Measurements from ENCODE around the gene TTL.

DNA sequence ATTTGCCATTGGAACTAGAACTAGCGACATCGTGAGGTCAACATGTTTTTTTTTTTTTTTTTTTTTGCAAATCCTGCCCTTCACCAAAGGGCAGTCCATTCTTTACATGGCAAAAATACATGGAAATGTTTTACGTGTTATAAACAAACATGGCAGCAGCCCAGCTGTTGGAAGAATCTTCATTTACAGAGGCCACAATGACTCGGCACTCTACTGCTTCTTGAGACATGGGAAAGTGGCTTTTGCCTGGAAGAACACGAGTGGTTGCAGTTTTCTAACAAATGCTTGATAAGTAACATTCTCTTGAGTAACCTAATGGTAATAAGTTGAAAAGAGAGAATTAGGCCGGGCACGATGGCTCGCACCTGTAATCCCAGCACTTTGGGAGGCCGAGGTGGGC, 37.5 kb downstream of the TTL start:
- TF ChIP-seq, protein P1, sequence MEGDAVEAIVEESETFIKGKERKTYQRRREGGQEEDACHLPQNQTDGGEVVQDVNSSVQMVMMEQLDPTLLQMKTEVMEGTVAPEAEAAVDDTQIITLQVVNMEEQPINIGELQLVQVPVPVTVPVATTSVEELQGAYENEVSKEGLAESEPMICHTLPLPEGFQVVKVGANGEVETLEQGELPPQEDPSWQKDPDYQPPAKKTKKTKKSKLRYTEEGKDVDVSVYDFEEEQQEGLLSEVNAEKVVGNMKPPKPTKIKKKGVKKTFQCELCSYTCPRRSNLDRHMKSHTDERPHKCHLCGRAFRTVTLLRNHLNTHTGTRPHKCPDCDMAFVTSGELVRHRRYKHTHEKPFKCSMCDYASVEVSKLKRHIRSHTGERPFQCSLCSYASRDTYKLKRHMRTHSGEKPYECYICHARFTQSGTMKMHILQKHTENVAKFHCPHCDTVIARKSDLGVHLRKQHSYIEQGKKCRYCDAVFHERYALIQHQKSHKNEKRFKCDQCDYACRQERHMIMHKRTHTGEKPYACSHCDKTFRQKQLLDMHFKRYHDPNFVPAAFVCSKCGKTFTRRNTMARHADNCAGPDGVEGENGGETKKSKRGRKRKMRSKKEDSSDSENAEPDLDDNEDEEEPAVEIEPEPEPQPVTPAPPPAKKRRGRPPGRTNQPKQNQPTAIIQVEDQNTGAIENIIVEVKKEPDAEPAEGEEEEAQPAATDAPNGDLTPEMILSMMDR (conservative IDR thresholded peaks at IDR 0.05 in 1 of 2, IDR thresholded peaks at IDR 0.05 in 1 of 2; ENCODE audit: extremely low read depth in 1 of 2, insufficient read depth in 1 of 2, low read depth in 1 of 2, low read length in 2 of 2): no peak
- no peak for TF ChIP-seq EZH2 (IDR thresholded peaks at IDR 0.05; ENCODE audit: borderline replicate concordance, low read length)
